MM.1S (cell line): ENCODE measurements around the gene PAPSS1.

Experiments
- DNase-seq: peaks from one replicate; pipeline ENCODE4 v3.0.0-alpha.2; 2015
- H2AFZ ChIP-seq: fragments of 300-600 bp; sonication (generic); 2 replicates; pipeline ENCODE4 v1.6.0; 2016; ENCODE audit warnings: antibody characterized with exemption, low read length
- H3F3A ChIP-seq: fragments of 300-600 bp; sonication (generic); 2 replicates; pipeline ENCODE4 v1.6.1; 2016; ENCODE audit warnings: mild to moderate bottlenecking, antibody characterized with exemption, low read length, moderate library complexity, mixed read lengths; ENCODE audit not compliant: insufficient read depth
- H3K27ac ChIP-seq: fragments of 300-600 bp; sonication (generic); 2 replicates; pipeline ENCODE4 v1.5.1; 2016; ENCODE audit warnings: mild to moderate bottlenecking, low read length
- H3K27me3 ChIP-seq: fragments of 300-600 bp; sonication (generic); replicated peaks from 2 replicates; pipeline ENCODE4 v1.6.0; 2016; ENCODE audit warnings: low read length; ENCODE audit not compliant: insufficient read depth
- H3K36me3 ChIP-seq: fragments of 300-600 bp; sonication (generic); replicated peaks from 2 replicates; pipeline ENCODE4 v1.6.1; 2016; ENCODE audit warnings: mild to moderate bottlenecking, low read length, mixed read lengths; ENCODE audit not compliant: insufficient read depth
- H3K4me1 ChIP-seq: fragments of 300-600 bp; sonication (generic); 2 replicates; pipeline ENCODE4 v1.6.1; 2016; ENCODE audit warnings: low read length, mixed read lengths
- H3K4me2 ChIP-seq: fragments of 300-600 bp; sonication (generic); 2 replicates; pipeline ENCODE4 v1.6.0; 2016; ENCODE audit warnings: low read depth, low read length
- H3K4me3 ChIP-seq: fragments of 300-600 bp; sonication (generic); 2 replicates; pipeline ENCODE4 v1.5.1; 2016; ENCODE audit warnings: low read length, mixed read lengths
- H3K79me2 ChIP-seq: fragments of 300-600 bp; sonication (generic); 2 replicates; pipeline ENCODE4 v1.6.1; 2016; ENCODE audit warnings: mixed run types, low read length, mixed read lengths
- H3K9ac ChIP-seq: fragments of 300-600 bp; sonication (generic); 2 replicates; pipeline ENCODE4 v1.6.1; 2016; ENCODE audit warnings: low read length, mixed read lengths
- H3K9me2 ChIP-seq: fragments of 300-600 bp; sonication (generic); replicated peaks from 2 replicates; pipeline ENCODE4 v1.6.1; 2016; ENCODE audit warnings: mild to moderate bottlenecking, low read length, mixed read lengths; ENCODE audit not compliant: insufficient read depth
- H3K9me3 ChIP-seq: fragments of 300-600 bp; sonication (generic); replicated peaks from 2 replicates; pipeline ENCODE4 v1.6.1; 2016; ENCODE audit warnings: mild to moderate bottlenecking, low read length, mixed read lengths; ENCODE audit not compliant: insufficient read depth
- H4K20me1 ChIP-seq: fragments of 300-600 bp; sonication (generic); 2 replicates; pipeline ENCODE4 v1.6.1; 2016; ENCODE audit warnings: mild to moderate bottlenecking, low read length, moderate library complexity, mixed read lengths; ENCODE audit not compliant: insufficient read depth
- EZH2 ChIP-seq: fragments of 300-600 bp; sonication (generic); optimal IDR thresholded peaks from 2 replicates; pipeline ENCODE3; 2017; ENCODE audit warnings: low read depth, mild to moderate bottlenecking, antibody characterized with exemption, low read length, mixed read lengths
- EZH2phosphoT487 ChIP-seq: fragments of 300-600 bp; sonication (generic); IDR thresholded peaks from 2 replicates; pipeline ENCODE4 v1.6.1; 2018; ENCODE audit warnings: antibody characterized with exemption, low read length
- TF ChIP-seq, protein P1 (sequence below): fragments of 300-600 bp; sonication (generic); IDR thresholded peaks from 2 replicates; pipeline ENCODE4 v1.5.1; 2016; ENCODE audit warnings: antibody characterized with exemption, low read length, mixed read lengths

Gene PAPSS1

DNA sequence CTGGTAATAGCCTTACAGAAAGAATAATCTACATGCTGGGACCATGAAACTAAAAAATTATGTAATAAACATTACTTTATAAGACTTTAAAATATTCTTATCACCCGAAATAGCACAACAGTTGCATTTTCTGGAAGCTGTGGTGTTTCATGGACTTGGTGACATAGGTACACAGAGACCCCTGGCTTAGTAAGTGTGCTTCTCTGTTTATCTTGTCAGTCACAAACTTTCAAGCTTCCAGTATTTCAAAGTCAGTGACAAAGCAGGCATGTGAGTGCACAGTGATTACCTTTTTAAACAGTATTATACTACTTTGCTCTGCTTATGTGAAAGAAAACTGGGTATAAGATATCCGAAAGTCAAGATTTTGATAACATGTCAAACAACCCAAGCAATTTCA, 84.3 kb downstream of the PAPSS1 start:
- no peak for DNase-seq
- Histone ChIP-seq H4K20me1 (no peaks in the 10 kb centered on the region), H3K36me3 (no peaks in the 10 kb centered on the region; the same call in 1 of the 2 replicates), H3K9ac (no peak overlapping the region), H3K27ac (no peak overlapping the region), H3K9me3 (no peaks in the 10 kb centered on the region), H3K4me1 (no peaks in the 10 kb centered on the region), H3K4me3 (no peak overlapping the region), H3F3A (no peaks in the 10 kb centered on the region), H3K27me3 (no peaks in the 10 kb centered on the region), H2AFZ (no peak overlapping the region), H3K9me2 (no peaks in the 10 kb centered on the region), H3K4me2 (no peak overlapping the region), H3K79me2 (no peaks in the 10 kb centered on the region)
- TF ChIP-seq EZH2phosphoT487 (no peak), EZH2 (no peak)
- TF ChIP-seq, protein P1, sequence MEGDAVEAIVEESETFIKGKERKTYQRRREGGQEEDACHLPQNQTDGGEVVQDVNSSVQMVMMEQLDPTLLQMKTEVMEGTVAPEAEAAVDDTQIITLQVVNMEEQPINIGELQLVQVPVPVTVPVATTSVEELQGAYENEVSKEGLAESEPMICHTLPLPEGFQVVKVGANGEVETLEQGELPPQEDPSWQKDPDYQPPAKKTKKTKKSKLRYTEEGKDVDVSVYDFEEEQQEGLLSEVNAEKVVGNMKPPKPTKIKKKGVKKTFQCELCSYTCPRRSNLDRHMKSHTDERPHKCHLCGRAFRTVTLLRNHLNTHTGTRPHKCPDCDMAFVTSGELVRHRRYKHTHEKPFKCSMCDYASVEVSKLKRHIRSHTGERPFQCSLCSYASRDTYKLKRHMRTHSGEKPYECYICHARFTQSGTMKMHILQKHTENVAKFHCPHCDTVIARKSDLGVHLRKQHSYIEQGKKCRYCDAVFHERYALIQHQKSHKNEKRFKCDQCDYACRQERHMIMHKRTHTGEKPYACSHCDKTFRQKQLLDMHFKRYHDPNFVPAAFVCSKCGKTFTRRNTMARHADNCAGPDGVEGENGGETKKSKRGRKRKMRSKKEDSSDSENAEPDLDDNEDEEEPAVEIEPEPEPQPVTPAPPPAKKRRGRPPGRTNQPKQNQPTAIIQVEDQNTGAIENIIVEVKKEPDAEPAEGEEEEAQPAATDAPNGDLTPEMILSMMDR, result no peak

DNA sequence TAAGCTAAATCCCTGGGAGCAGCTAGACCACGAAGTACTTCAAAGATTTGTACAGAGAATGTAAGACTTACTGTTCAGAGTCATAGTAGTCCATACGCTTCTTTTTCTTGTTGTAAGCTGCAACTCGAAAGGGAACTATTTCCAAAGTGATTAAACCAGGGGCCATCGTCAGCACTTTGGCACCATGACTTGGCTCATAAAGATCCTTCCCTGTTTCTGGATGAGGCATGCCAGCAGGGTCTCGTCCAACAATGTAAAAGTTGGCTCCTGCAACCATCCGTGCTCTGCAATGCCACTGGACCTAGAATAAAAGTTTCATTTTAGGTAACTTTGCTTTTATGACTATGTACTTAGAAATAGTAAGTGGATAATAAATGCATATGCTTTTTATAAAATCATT, 88.5 kb downstream of the PAPSS1 start:
- Histone ChIP-seq H3K4me1 (no peaks in the 10 kb centered on the region), H3K9me3 (no peaks in the 10 kb centered on the region), H3K4me2 (no peak overlapping the region), H3K27me3 (no peaks in the 10 kb centered on the region), H3K9ac (no peak overlapping the region), H3F3A (no peaks in the 10 kb centered on the region), H4K20me1 (no peaks in the 10 kb centered on the region), H3K9me2 (no peaks in the 10 kb centered on the region), H3K27ac (no peak overlapping the region), H3K4me3 (no peak overlapping the region), H3K36me3 (no peaks in the 10 kb centered on the region; the same call in 1 of the 2 replicates), H2AFZ (no peak overlapping the region), H3K79me2 (no peaks in the 10 kb centered on the region)
- DNase-seq, result no peak
- no peak for TF ChIP-seq EZH2phosphoT487

DNA sequence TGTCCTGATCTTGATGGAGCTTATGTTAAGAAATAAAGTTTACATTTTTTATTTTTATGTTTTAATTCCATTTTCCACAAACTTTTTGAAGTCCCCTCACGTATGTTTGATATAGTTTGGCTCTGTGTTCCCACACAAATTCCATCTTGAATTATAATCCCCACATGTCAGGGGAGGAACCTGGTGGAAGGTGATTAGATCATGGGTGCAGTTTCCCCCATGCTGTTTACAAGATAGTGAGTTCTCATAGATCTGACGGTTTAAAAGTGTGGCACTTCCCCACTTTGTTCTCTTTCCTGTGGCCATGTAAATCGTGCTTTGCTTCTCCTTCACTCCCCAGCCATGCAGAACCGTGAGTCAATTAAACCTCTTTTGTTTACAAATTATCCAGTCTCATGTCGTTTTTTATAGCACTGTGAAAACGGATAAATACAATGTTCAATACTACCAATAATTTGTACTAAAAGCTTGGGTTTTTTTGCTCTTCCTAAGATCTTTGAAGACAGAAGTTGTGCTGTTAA, 89.8 kb downstream of the PAPSS1 start:
- H3K79me2 ChIP-seq, result no peaks in the 10 kb centered on the region
- H3K4me3 ChIP-seq, result no peak overlapping the region
- H4K20me1 ChIP-seq, result no peaks in the 10 kb centered on the region
- H2AFZ ChIP-seq, result no peak overlapping the region
- H3K36me3 ChIP-seq, result no peaks in the 10 kb centered on the region; the same call in 1 of the 2 replicates
- H3K4me2 ChIP-seq, result no peak overlapping the region
- no peak overlapping the region for H3K9ac ChIP-seq
- no peaks in the 10 kb centered on the region for H3K27me3 ChIP-seq
- no peak for DNase-seq
- no peaks in the 10 kb centered on the region for H3K4me1 ChIP-seq
- H3F3A ChIP-seq, result no peaks in the 10 kb centered on the region
- H3K9me2 ChIP-seq, result no peaks in the 10 kb centered on the region
- TF ChIP-seq EZH2phosphoT487 (no peak), EZH2 (no peak)
- TF ChIP-seq, protein P1, result no peak
- no peak overlapping the region for H3K27ac ChIP-seq
- no peaks in the 10 kb centered on the region for H3K9me3 ChIP-seq

DNA sequence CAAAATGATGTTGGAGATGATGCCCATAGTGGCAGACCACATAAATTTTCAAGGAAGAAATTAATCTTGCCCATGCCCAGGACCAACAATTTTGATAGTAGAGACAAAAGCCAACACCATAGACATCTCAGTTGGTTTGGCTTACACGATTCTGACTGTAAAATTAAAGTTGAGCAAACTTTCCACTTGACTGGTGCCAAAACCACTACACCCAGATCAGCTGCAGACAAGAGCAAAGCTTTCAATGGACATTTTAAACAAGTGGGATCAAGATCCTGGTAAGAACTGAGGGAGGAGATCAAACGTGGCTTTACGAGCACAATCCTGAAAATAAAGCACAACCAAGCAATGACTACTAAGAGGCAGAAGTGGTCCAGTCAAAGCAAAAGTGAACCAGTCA, 90.7 kb downstream of the PAPSS1 start:
- no peaks in the 10 kb centered on the region for H3K79me2 ChIP-seq
- no peak overlapping the region for H3K4me3 ChIP-seq
- no peak overlapping the region for H3K27ac ChIP-seq
- no peak for TF ChIP-seq EZH2phosphoT487
- TF ChIP-seq, protein P1, result no peak
- no peak for TF ChIP-seq EZH2
- H3K4me2 ChIP-seq, result no peak overlapping the region
- no peaks in the 10 kb centered on the region for H3K27me3 ChIP-seq
- H2AFZ ChIP-seq, result no peak overlapping the region
- H3K9me3 ChIP-seq, result no peaks in the 10 kb centered on the region
- H3K9me2 ChIP-seq, result no peaks in the 10 kb centered on the region
- H4K20me1 ChIP-seq, result no peaks in the 10 kb centered on the region
- H3F3A ChIP-seq, result no peaks in the 10 kb centered on the region
- H3K9ac ChIP-seq, result no peak overlapping the region
- no peaks in the 10 kb centered on the region for H3K4me1 ChIP-seq
- DNase-seq, result no peak
- H3K36me3 ChIP-seq, result 0 out of 2 replicates have a peak, but pooled peaks cover 3% of the 10 kb centered on the region
